Fibroblast of lung (primary cell): ENCODE measurements around the gene MTURN. TPM values are rescaled to one million over a fixed set of nuclear protein-coding genes. Genes with fewer than 3 reads are reported as not detected.

Experiments used
- DNase-seq, 2 donors: peaks; one replicate each; pipeline versions ENCODE4 v3.0.0 to v3.0.0-alpha.2; 2010; ENCODE audit warnings: low read depth in 2 of 2
- H2AFZ ChIP-seq: 2 replicates; pipeline ENCODE4 v1.5.1; 2012; ENCODE audit warnings: low read length, control low read depth, inconsistent platforms
- H3K27ac ChIP-seq: 2 replicates; pipeline ENCODE4 v1.5.1; 2011; ENCODE audit warnings: low read length, control low read depth; ENCODE audit not compliant: insufficient read depth
- H3K27me3 ChIP-seq: 2 replicates; pipeline ENCODE4 v1.5.1; 2011; ENCODE audit warnings: mild to moderate bottlenecking, low read length; ENCODE audit not compliant: control insufficient read depth, insufficient read depth
- H3K36me3 ChIP-seq: 2 replicates; pipeline ENCODE4 v1.5.1; 2011; ENCODE audit warnings: low read length; ENCODE audit not compliant: control insufficient read depth, insufficient read depth
- H3K4me1 ChIP-seq: 2 replicates; pipeline ENCODE4 v1.5.1; 2011; ENCODE audit warnings: low read length; ENCODE audit not compliant: control insufficient read depth, insufficient read depth; ENCODE audit errors: extremely low read depth
- H3K4me2 ChIP-seq: 2 replicates; pipeline ENCODE4 v1.5.1; 2011; ENCODE audit warnings: low read length, control low read depth; ENCODE audit not compliant: insufficient read depth; ENCODE audit errors: extremely low read depth
- H3K4me3 ChIP-seq, 4 experiments: fragments of 200-600 bp in 1 of 4; sonication (generic) in 1 of 4; replicated peaks in 1 of 4; 2 replicates each; pipeline ENCODE4 v1.5.1; 2011 to 2016; ENCODE audit warnings: low read length in 4 of 4, low read depth in 3 of 4, mild to moderate bottlenecking in 3 of 4, control low read depth in 2 of 4, inconsistent platforms in 1 of 4, mixed read lengths in 1 of 4; ENCODE audit not compliant: insufficient read depth in 1 of 4; ENCODE audit errors: control extremely low read depth in 1 of 4
- H3K79me2 ChIP-seq: 2 replicates; pipeline ENCODE4 v1.5.1; 2012; ENCODE audit warnings: mild to moderate bottlenecking, low read length, inconsistent platforms; ENCODE audit not compliant: control insufficient read depth, insufficient read depth
- H3K9ac ChIP-seq: 2 replicates; pipeline ENCODE4 v1.5.1; 2011; ENCODE audit warnings: mild to moderate bottlenecking, low read length, control low read depth; ENCODE audit not compliant: insufficient read depth
- H3K9me3 ChIP-seq: 2 replicates; pipeline ENCODE4 v1.5.1; 2012; ENCODE audit warnings: low read depth, low read length; ENCODE audit not compliant: control insufficient read depth, insufficient read depth
- H4K20me1 ChIP-seq: 2 replicates; pipeline ENCODE4 v1.5.1; 2011; ENCODE audit warnings: low read length; ENCODE audit not compliant: control insufficient read depth, insufficient read depth; ENCODE audit errors: extremely low read depth
- CTCF ChIP-seq, 2 donors: IDR thresholded peaks in 1 of 2; conservative IDR thresholded peaks in 1 of 2; 1 replicate in 1 of 2; 2 replicates in 1 of 2; pipeline ENCODE4 v1.5.1; 2011 to 2012; ENCODE audit warnings: low read length in 2 of 2, control low read depth in 1 of 2, inconsistent platforms in 1 of 2, low read depth in 1 of 2, mild to moderate bottlenecking in 1 of 2
- EZH2 ChIP-seq: IDR thresholded peaks from 2 replicates; pipeline ENCODE4 v1.5.1; 2012; ENCODE audit warnings: low read length, control low read depth, mild to moderate bottlenecking; ENCODE audit errors: missing control alignments
- polyA plus RNA-seq, 2 donors: library from polyadenylated mRNA; depleted of rRNA in 1 of 2; stranded (reverse) in 1 of 2; unstranded in 1 of 2; fragments of >200 nt; gene quantifications; 2 replicates each; pipeline ENCODE4 v1.2.1, GENCODE V29; 2011 to 2012; ENCODE audit warnings: missing spikeins in 1 of 2
- total RNA-seq: library from RNA; depleted of rRNA; stranded (reverse); fragments of >200 nt; gene quantifications from 2 replicates; pipeline ENCODE4 v1.2.1, GENCODE V29; 2014

Gene MTURN
- total and polyA plus RNA-seq, 2 donors (not counting 1 experiment from before 2014, with no cell fraction given) = 7.1 to 12.9 TPM

DNA sequence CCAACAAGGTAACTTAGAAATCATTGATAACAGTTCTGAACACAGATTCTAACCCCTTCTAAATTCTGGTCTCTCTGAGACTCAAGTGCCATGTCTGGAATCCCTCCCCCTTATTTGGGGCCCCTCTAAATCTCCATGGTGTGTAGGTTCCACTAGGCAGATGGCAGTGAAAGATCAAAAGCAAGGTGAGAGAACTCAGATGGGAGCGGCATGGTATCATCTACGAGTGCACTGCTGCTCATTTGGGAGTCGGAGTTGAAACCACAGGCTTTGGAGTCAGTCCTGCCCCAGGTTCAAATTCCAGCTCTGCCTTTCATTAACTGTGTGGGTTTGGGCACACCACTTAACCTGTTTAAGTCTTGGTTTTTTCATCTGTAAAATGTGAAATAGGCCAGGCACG, 72.6 kb downstream of the MTURN start:
- H4K20me1 ChIP-seq = no peaks in the 10 kb centered on the region
- H3K4me3 ChIP-seq = no peak overlapping the region
- H3K27me3 ChIP-seq = no peaks in the 10 kb centered on the region
- H3K27ac ChIP-seq = no peak overlapping the region
- H2AFZ ChIP-seq = no peak overlapping the region
- no peak for DNase-seq
- H3K79me2 ChIP-seq = no peaks in the 10 kb centered on the region
- no peaks in the 10 kb centered on the region for H3K4me1 ChIP-seq
- H3K4me2 ChIP-seq = no peak overlapping the region
- TF ChIP-seq EZH2 (no peak), CTCF (conservative IDR thresholded peaks at IDR 0.05 in 1 of 2, IDR thresholded peaks at IDR 0.05 in 1 of 2; ENCODE audit: low read depth in 1 of 2, low read length in 2 of 2) (no peak)
- H3K9ac ChIP-seq = no peak overlapping the region
- no peaks in the 10 kb centered on the region for H3K36me3 ChIP-seq
- H3K9me3 ChIP-seq = no peaks in the 10 kb centered on the region

- H3K9me3 ChIP-seq = no peaks in the 10 kb centered on the region
- H3K9ac ChIP-seq = no peak overlapping the region
- TF ChIP-seq CTCF (conservative IDR thresholded peaks at IDR 0.05 in 1 of 2, IDR thresholded peaks at IDR 0.05 in 1 of 2; ENCODE audit: low read depth in 1 of 2, low read length in 2 of 2) (no peak), EZH2 (no peak)
- H3K36me3 ChIP-seq = no peaks in the 10 kb centered on the region
- H3K4me1 ChIP-seq = no peaks in the 10 kb centered on the region
- no peaks in the 10 kb centered on the region for H3K79me2 ChIP-seq
- H3K4me2 ChIP-seq = no peak overlapping the region
- H3K4me3 ChIP-seq = no peak overlapping the region
- H2AFZ ChIP-seq = no peak overlapping the region
- no peak overlapping the region for H3K27ac ChIP-seq
- H4K20me1 ChIP-seq = no peaks in the 10 kb centered on the region
- H3K27me3 ChIP-seq = no peaks in the 10 kb centered on the region
- DNase-seq = no peak
Measured at GRCh38 chr7:30209951-30210350, 75.2 kb downstream of the MTURN start.

Other genes starting within 250 kb of the MTURN start
- gene SCRN1, start 145.2 kb upstream of the MTURN start, total RNA-seq = 86.5 and 142 TPM in 2 replicates
- 107 and 124 TPM in 2 replicates for gene SCRN1, start 145.2 kb upstream of the MTURN start, polyA plus RNA-seq
- 20.3 and 21.8 TPM in 2 replicates for gene FKBP14, start 108.3 kb upstream of the MTURN start, total RNA-seq
- 30.5 and 52.0 TPM in 2 replicates for gene FKBP14, start 108.3 kb upstream of the MTURN start, polyA plus RNA-seq
- 13.4 and 15.5 TPM in 2 replicates for gene PLEKHA8, start 106.6 kb upstream of the MTURN start, total RNA-seq
- gene PLEKHA8, start 106.6 kb upstream of the MTURN start, polyA plus RNA-seq = 6.9 and 9.5 TPM in 2 replicates
- gene ZNRF2, start 149.6 kb downstream of the MTURN start, total RNA-seq = 7.2 and 7.9 TPM in 2 replicates
- gene ZNRF2, start 149.6 kb downstream of the MTURN start, polyA plus RNA-seq = 2.1 and 2.6 TPM in 2 replicates